ENCODE data around the gene CHST11.
"Not testable (repeated sequence)": the region's sequence is repeated elsewhere in the genome, so short reads cannot be mapped to it uniquely, and the experiment has no call there.

Gene CHST11

GRCh38 chr12:104738331-104738730 lies 281.6 kb downstream of the CHST11 start:
- Histone ChIP-seq H3K27me3 (ENCODE audit: control insufficient read depth in 1 of 2, insufficient read depth in 2 of 2, low read length in 2 of 2) (no peaks in the 10 kb centered on the region), H3K9ac (ENCODE audit: low read depth in 1 of 2, low read length in 2 of 2) (no peak overlapping the region)

GRCh38 chr12:104738776-104739642 lies 282.3 kb downstream of the CHST11 start:
- Histone ChIP-seq H3K36me3 (ENCODE audit: control insufficient read depth in 1 of 2, insufficient read depth in 2 of 2, low read length in 2 of 2) (no peaks in the 10 kb centered on the region), H3K27me3 (ENCODE audit: control insufficient read depth in 1 of 2, insufficient read depth in 2 of 2, low read length in 2 of 2) (no peaks in the 10 kb centered on the region), H3K27ac (ENCODE audit: low read depth, low read length) (no peak overlapping the region), H3K9me3 (ENCODE audit: control insufficient read depth in 1 of 2, low read length in 2 of 2) (no peaks in the 10 kb centered on the region), H3K9ac (ENCODE audit: low read depth in 1 of 2, low read length in 2 of 2) (no peak overlapping the region), H3K4me1 (ENCODE audit: control insufficient read depth in 1 of 2, insufficient read depth in 2 of 2, low read length in 2 of 2) (peaks cover 10 to 16% of the 10 kb centered on the region in 2 donors), H3K4me3 (ENCODE audit: low read depth in 1 of 2, low read length in 2 of 2) (no peak overlapping the region)

More at GRCh38 chr12:104738331-104738730, 281.6 kb downstream of the CHST11 start:
- Histone ChIP-seq H3K4me3 (ENCODE audit: low read depth in 1 of 2, low read length in 2 of 2) (no peak overlapping the region), H3K9me3 (ENCODE audit: control insufficient read depth in 1 of 2, low read length in 2 of 2) (no peaks in the 10 kb centered on the region), H3K36me3 (ENCODE audit: control insufficient read depth in 1 of 2, insufficient read depth in 2 of 2, low read length in 2 of 2) (no peaks in the 10 kb centered on the region), H3K4me1 (ENCODE audit: control insufficient read depth in 1 of 2, insufficient read depth in 2 of 2, low read length in 2 of 2) (peaks cover 10 to 16% of the 10 kb centered on the region in 2 donors), H3K27ac (ENCODE audit: low read depth, low read length) (no peak overlapping the region)

- Histone ChIP-seq H3K9me3 (ENCODE audit: control insufficient read depth in 1 of 2, low read length in 2 of 2) (no peaks in the 10 kb centered on the region), H3K9ac (ENCODE audit: low read depth in 1 of 2, low read length in 2 of 2) (no peak overlapping the region), H3K27ac (ENCODE audit: low read depth, low read length) (no peak overlapping the region), H3K36me3 (ENCODE audit: control insufficient read depth in 1 of 2, insufficient read depth in 2 of 2, low read length in 2 of 2) (no peaks in the 10 kb centered on the region), H3K27me3 (ENCODE audit: control insufficient read depth in 1 of 2, insufficient read depth in 2 of 2, low read length in 2 of 2) (no peaks in the 10 kb centered on the region), H3K4me3 (ENCODE audit: low read depth in 1 of 2, low read length in 2 of 2) (no peak overlapping the region), H3K4me1 (ENCODE audit: control insufficient read depth in 1 of 2, insufficient read depth in 2 of 2, low read length in 2 of 2) (peaks cover 10 to 16% of the 10 kb centered on the region in 2 donors)
Observed at GRCh38 chr12:104740668-104741067, 283.9 kb downstream of the CHST11 start.

- no peak overlapping the region for H3K9ac ChIP-seq (ENCODE audit: low read depth in 1 of 2, low read length in 2 of 2)
- peaks cover 10 to 16% of the 10 kb centered on the region in 2 donors for H3K4me1 ChIP-seq (ENCODE audit: control insufficient read depth in 1 of 2, insufficient read depth in 2 of 2, low read length in 2 of 2)
- no peaks in the 10 kb centered on the region for H3K9me3 ChIP-seq (ENCODE audit: control insufficient read depth in 1 of 2, low read length in 2 of 2)
- H3K4me3 ChIP-seq (ENCODE audit: low read depth in 1 of 2, low read length in 2 of 2) = no peak overlapping the region
- no peaks in the 10 kb centered on the region for H3K36me3 ChIP-seq (ENCODE audit: control insufficient read depth in 1 of 2, insufficient read depth in 2 of 2, low read length in 2 of 2)
- no peaks in the 10 kb centered on the region for H3K27me3 ChIP-seq (ENCODE audit: control insufficient read depth in 1 of 2, insufficient read depth in 2 of 2, low read length in 2 of 2)
- H3K27ac ChIP-seq (ENCODE audit: low read depth, low read length) = no peak overlapping the region
Observed at GRCh38 chr12:104741077-104741476, 284.3 kb downstream of the CHST11 start.

GRCh38 chr12:104741497-104742367 lies 285.0 kb downstream of the CHST11 start:
- H3K27ac ChIP-seq (ENCODE audit: low read depth, low read length) = no peak overlapping the region
- peaks cover 10 to 16% of the 10 kb centered on the region in 2 donors for H3K4me1 ChIP-seq (ENCODE audit: control insufficient read depth in 1 of 2, insufficient read depth in 2 of 2, low read length in 2 of 2)
- H3K9me3 ChIP-seq (ENCODE audit: control insufficient read depth in 1 of 2, low read length in 2 of 2) = no peaks in the 10 kb centered on the region
- no peak overlapping the region for H3K4me3 ChIP-seq (ENCODE audit: low read depth in 1 of 2, low read length in 2 of 2)
- H3K9ac ChIP-seq (ENCODE audit: low read depth in 1 of 2, low read length in 2 of 2) = no peak overlapping the region
- no peaks in the 10 kb centered on the region for H3K36me3 ChIP-seq (ENCODE audit: control insufficient read depth in 1 of 2, insufficient read depth in 2 of 2, low read length in 2 of 2)
- H3K27me3 ChIP-seq (ENCODE audit: control insufficient read depth in 1 of 2, insufficient read depth in 2 of 2, low read length in 2 of 2) = no peaks in the 10 kb centered on the region

- no peaks in the 10 kb centered on the region for H3K36me3 ChIP-seq (ENCODE audit: control insufficient read depth in 1 of 2, insufficient read depth in 2 of 2, low read length in 2 of 2)
- H3K9ac ChIP-seq (ENCODE audit: low read depth in 1 of 2, low read length in 2 of 2) = no peak overlapping the region
- H3K27ac ChIP-seq (ENCODE audit: low read depth, low read length) = no peak overlapping the region
- no peak overlapping the region for H3K4me3 ChIP-seq (ENCODE audit: low read depth in 1 of 2, low read length in 2 of 2)
- peaks cover 10 to 16% of the 10 kb centered on the region in 2 donors for H3K4me1 ChIP-seq (ENCODE audit: control insufficient read depth in 1 of 2, insufficient read depth in 2 of 2, low read length in 2 of 2)
- H3K27me3 ChIP-seq (ENCODE audit: control insufficient read depth in 1 of 2, insufficient read depth in 2 of 2, low read length in 2 of 2) = no peaks in the 10 kb centered on the region
- no peaks in the 10 kb centered on the region for H3K9me3 ChIP-seq (ENCODE audit: control insufficient read depth in 1 of 2, low read length in 2 of 2)
Observed at GRCh38 chr12:104742551-104743201, 285.9 kb downstream of the CHST11 start.

GRCh38 chr12:104743202-104743580 lies 286.4 kb downstream of the CHST11 start:
- H3K9ac ChIP-seq (ENCODE audit: low read depth in 1 of 2, low read length in 2 of 2) = no peak overlapping the region
- no peaks in the 10 kb centered on the region for H3K27me3 ChIP-seq (ENCODE audit: control insufficient read depth in 1 of 2, insufficient read depth in 2 of 2, low read length in 2 of 2)
- H3K27ac ChIP-seq (ENCODE audit: low read depth, low read length) = no peak overlapping the region
- H3K9me3 ChIP-seq (ENCODE audit: control insufficient read depth in 1 of 2, low read length in 2 of 2) = no peaks in the 10 kb centered on the region
- peaks cover 10 to 17% of the 10 kb centered on the region in 2 donors for H3K4me1 ChIP-seq (ENCODE audit: control insufficient read depth in 1 of 2, insufficient read depth in 2 of 2, low read length in 2 of 2)
- no peak overlapping the region for H3K4me3 ChIP-seq (ENCODE audit: low read depth in 1 of 2, low read length in 2 of 2)
- no peaks in the 10 kb centered on the region for H3K36me3 ChIP-seq (ENCODE audit: control insufficient read depth in 1 of 2, insufficient read depth in 2 of 2, low read length in 2 of 2)

GRCh38 chr12:104743753-104744548 lies 287.2 kb downstream of the CHST11 start:
- peaks cover 10 to 17% of the 10 kb centered on the region in 2 donors for H3K4me1 ChIP-seq (ENCODE audit: control insufficient read depth in 1 of 2, insufficient read depth in 2 of 2, low read length in 2 of 2)
- H3K36me3 ChIP-seq (ENCODE audit: control insufficient read depth in 1 of 2, insufficient read depth in 2 of 2, low read length in 2 of 2); H3K4me3 ChIP-seq (ENCODE audit: low read depth in 1 of 2, low read length in 2 of 2); H3K27ac ChIP-seq (ENCODE audit: low read depth, low read length); H3K27me3 ChIP-seq (ENCODE audit: control insufficient read depth in 1 of 2, insufficient read depth in 2 of 2, low read length in 2 of 2); H3K9ac ChIP-seq (ENCODE audit: low read depth in 1 of 2, low read length in 2 of 2); H3K9me3 ChIP-seq (ENCODE audit: control insufficient read depth in 1 of 2, low read length in 2 of 2): not testable (repeated sequence)

- Histone ChIP-seq H3K4me1 (ENCODE audit: control insufficient read depth in 1 of 2, insufficient read depth in 2 of 2, low read length in 2 of 2) (peaks cover 11 to 13% of the 10 kb centered on the region in 2 donors), H3K4me3 (ENCODE audit: low read depth in 1 of 2, low read length in 2 of 2) (no peak overlapping the region), H3K27ac (ENCODE audit: low read depth, low read length) (no peak overlapping the region), H3K9ac (ENCODE audit: low read depth in 1 of 2, low read length in 2 of 2) (no peak overlapping the region), H3K27me3 (ENCODE audit: control insufficient read depth in 1 of 2, insufficient read depth in 2 of 2, low read length in 2 of 2) (no peaks in the 10 kb centered on the region), H3K9me3 (ENCODE audit: control insufficient read depth in 1 of 2, low read length in 2 of 2) (no peaks in the 10 kb centered on the region), H3K36me3 (ENCODE audit: control insufficient read depth in 1 of 2, insufficient read depth in 2 of 2, low read length in 2 of 2) (no peaks in the 10 kb centered on the region)
Observed at GRCh38 chr12:104746467-104747088, 289.8 kb downstream of the CHST11 start.
